Cardiac septum (tissue), 1 donor: ENCODE data around the gene KNDC1. TPM values are rescaled to one million over a fixed set of nuclear protein-coding genes. Genes with fewer than 3 reads are reported as not detected.
"Not testable (repeated sequence)": the region's sequence is repeated elsewhere in the genome, so short reads cannot be mapped to it uniquely, and the experiment has no call there.

Experiments
- DNase-seq: peaks from one replicate; pipeline ENCODE4 v3.0.0-alpha.2; 2020; ENCODE audit warnings: low spot score
- intact Hi-C: fragments of 100-400 bp; cut with DNase I; formaldehyde crosslinking; loops from one replicate; pipeline ENCODE4 v1.14.0; 2022
- total RNA-seq: library from RNA; stranded (reverse); fragmentation: NEBNext Ultra II Directional; extraction: Animal tissue kit (Norgen Biotek cat#: 25700); gene quantifications from one replicate; pipeline ENCODE4 v1.2.1, GENCODE V29; 2021
- donor health status: DM: no; HTN: no; CAD: no.

Gene KNDC1
- total RNA-seq, 1 donor from 2014 or later: 0.05 TPM

GRCh38 chr10:133168617-133169031 is 8.6 kb downstream of the KNDC1 start:
- intact Hi-C loops: no loop called here
- DNase-seq: peak; percentile 50

- intact Hi-C loops: no loop called here
- peak; percentile 62 for DNase-seq
These were observed 9.3 kb downstream of the KNDC1 start for GRCh38 chr10:133169173-133169947.

- intact Hi-C loops: no loop called here
- DNase-seq: peak; percentile 62
These were observed 10.1 kb downstream of the KNDC1 start for GRCh38 chr10:133170092-133170491.

- DNase-seq: peak; percentile 36
- intact Hi-C loops: no loop called here
These were observed 14.0 kb downstream of the KNDC1 start for GRCh38 chr10:133173860-133174640.

GRCh38 chr10:133174689-133175263 is 14.8 kb downstream of the KNDC1 start:
- DNase-seq: no peak
- intact Hi-C loops: no loop called here

- DNase-seq, intact Hi-C loops: not testable (repeated sequence)
These were observed 15.6 kb downstream of the KNDC1 start for GRCh38 chr10:133175624-133176023.

- no peak for DNase-seq
- intact Hi-C loops: no loop called here
These were observed 16.5 kb downstream of the KNDC1 start for GRCh38 chr10:133176546-133176945.

- DNase-seq: no peak
- intact Hi-C loops: no loop called here
These were observed 17.6 kb downstream of the KNDC1 start for GRCh38 chr10:133177380-133178157.

GRCh38 chr10:133178357-133179127 is 18.5 kb downstream of the KNDC1 start:
- no peak for DNase-seq
- intact Hi-C loops: no loop called here

GRCh38 chr10:133179128-133179520 is 19.1 kb downstream of the KNDC1 start:
- no peak for DNase-seq
- intact Hi-C loops: no loop called here

- intact Hi-C loops: no loop called here
These were observed 19.6 kb downstream of the KNDC1 start for GRCh38 chr10:133179651-133180050.

GRCh38 chr10:133180192-133180964 is 20.4 kb downstream of the KNDC1 start:
- DNase-seq: no peak
- intact Hi-C loops: no loop called here

More at GRCh38 chr10:133179651-133180050, 19.6 kb downstream of the KNDC1 start:
- DNase-seq: no peak

- intact Hi-C loops: no loop called here
- no peak for DNase-seq
These were observed 21.1 kb downstream of the KNDC1 start for GRCh38 chr10:133180965-133181639.

- DNase-seq: no peak
- intact Hi-C loops: no loop called here
These were observed 22.2 kb downstream of the KNDC1 start for GRCh38 chr10:133182190-133182589.

- DNase-seq: no peak
- intact Hi-C loops: no loop called here
These were observed 23.0 kb downstream of the KNDC1 start for GRCh38 chr10:133182791-133183645.

GRCh38 chr10:133183646-133184378 is 23.8 kb downstream of the KNDC1 start:
- DNase-seq: no peak
- intact Hi-C loops: no loop called here
